Colonic mucosa (tissue), 4 donors: ENCODE measurements around the gene WDR62. TPM values are rescaled to one million over a fixed set of nuclear protein-coding genes. Genes with fewer than 3 reads are reported as not detected.

Experiments
- DNase-seq: peaks from one replicate; pipeline ENCODE4 v3.0.0-alpha.2; 2020
- H3K27ac ChIP-seq: fragments of 200-600 bp; one replicate; pipeline ENCODE4 v1.8.0; 2021
- H3K27me3 ChIP-seq: fragments of 200-600 bp; one replicate; pipeline ENCODE4 v1.8.0; 2021
- H3K36me3 ChIP-seq: fragments of 200-600 bp; one replicate; pipeline ENCODE4 v1.8.0; 2021
- H3K4me1 ChIP-seq: fragments of 200-600 bp; one replicate; pipeline ENCODE4 v1.8.0; 2021; ENCODE audit warnings: mild to moderate bottlenecking
- H3K4me3 ChIP-seq: fragments of 200-600 bp; one replicate; pipeline ENCODE4 v1.8.0; 2021
- H3K9ac ChIP-seq, 2 donors: one replicate each; pipeline ENCODE4 v1.7.0; 2013; ENCODE audit warnings: control low read depth in 2 of 2, low read depth in 2 of 2, low read length in 2 of 2
- H3K9me3 ChIP-seq: fragments of 200-600 bp; one replicate; pipeline ENCODE4 v1.8.0; 2021
- intact Hi-C: fragments of 100-400 bp; cut with DNase I; formaldehyde crosslinking; loops from one replicate; pipeline ENCODE4 v1.14.1; 2022
- total RNA-seq, 2 donors: library from RNA; stranded (reverse); fragmentation: NEBNext Ultra II Directional in 1 of 2; extraction: Animal tissue kit (Norgen Biotek cat#: 25700) in 1 of 2; gene quantifications; one replicate each; pipeline ENCODE4 v1.2.1, GENCODE V29; 2021
- TF ChIP-seq, protein P1 (sequence below): fragments of 200-600 bp; IDR thresholded peaks from one replicate; pipeline ENCODE4 v1.8.0; 2022; ENCODE audit warnings: antibody characterized with exemption, mild to moderate bottlenecking
- donor health status: healthy.
- donor health status: DM: no; HTN: no; CAD: no.
- donor health status: DM: no; HTN: no; CAD: no.

The WDR62 gene
- total RNA-seq: 10 to 100 TPM in 1 of 2 donors, 1 to 10 TPM in 1; 2.1 to 13.1 TPM

DNA sequence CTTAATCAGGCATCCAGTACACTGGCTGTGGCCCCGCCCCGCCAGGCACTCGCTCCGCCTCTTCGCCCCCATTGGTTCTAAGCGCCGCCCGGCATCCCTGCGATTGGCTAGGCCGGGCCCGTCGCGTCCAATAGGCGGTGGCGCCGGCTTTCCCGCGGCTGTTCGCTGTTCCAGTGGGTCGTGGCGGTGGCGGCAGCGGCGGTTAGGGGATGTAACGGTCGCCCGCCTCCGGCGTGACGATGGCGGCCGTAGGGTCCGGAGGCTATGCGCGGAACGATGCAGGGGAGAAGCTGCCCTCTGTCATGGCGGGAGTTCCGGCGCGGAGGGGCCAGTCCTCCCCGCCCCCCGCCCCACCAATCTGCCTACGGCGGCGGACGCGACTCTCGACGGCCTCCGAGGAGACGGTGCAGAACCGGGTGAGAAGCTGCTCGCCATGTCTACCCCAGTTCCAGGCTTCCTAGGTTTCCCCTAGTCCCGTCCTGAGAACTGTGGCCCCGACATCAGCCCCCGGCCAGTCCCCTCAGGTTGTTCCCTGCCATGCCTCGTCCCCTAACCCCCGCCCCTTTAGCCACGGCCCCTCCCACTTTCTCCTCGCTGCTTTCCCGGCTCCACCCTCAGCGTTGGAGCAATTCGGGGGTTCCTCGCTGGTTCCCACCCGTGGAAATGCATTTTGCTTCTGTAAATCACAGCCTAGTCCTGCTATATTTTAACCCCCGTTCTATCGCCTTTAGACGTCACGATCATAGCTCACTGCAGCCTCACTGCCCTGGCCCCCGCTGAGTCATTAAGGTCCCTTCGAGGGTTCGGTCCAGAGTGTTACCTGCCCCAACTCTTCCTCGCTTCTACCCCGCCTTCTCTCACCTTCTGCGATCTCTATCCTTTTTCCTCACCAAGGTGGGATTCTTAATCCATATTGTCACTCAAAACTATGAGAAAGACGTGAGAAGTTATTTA lies at the start of gene WDR62:
Gene WDR62, plus strand, starts transcription at position 165 of the 954 bp plus-strand sequence. Its CDS starts 75 bp downstream, at position 240.
- H3K27me3 ChIP-seq: no peaks in the 10 kb centered on the region
- peak within 1 kb of the TSS; percentile 95 for H3K27ac ChIP-seq
- TF ChIP-seq, protein P1, sequence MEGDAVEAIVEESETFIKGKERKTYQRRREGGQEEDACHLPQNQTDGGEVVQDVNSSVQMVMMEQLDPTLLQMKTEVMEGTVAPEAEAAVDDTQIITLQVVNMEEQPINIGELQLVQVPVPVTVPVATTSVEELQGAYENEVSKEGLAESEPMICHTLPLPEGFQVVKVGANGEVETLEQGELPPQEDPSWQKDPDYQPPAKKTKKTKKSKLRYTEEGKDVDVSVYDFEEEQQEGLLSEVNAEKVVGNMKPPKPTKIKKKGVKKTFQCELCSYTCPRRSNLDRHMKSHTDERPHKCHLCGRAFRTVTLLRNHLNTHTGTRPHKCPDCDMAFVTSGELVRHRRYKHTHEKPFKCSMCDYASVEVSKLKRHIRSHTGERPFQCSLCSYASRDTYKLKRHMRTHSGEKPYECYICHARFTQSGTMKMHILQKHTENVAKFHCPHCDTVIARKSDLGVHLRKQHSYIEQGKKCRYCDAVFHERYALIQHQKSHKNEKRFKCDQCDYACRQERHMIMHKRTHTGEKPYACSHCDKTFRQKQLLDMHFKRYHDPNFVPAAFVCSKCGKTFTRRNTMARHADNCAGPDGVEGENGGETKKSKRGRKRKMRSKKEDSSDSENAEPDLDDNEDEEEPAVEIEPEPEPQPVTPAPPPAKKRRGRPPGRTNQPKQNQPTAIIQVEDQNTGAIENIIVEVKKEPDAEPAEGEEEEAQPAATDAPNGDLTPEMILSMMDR: no peak
- no peaks in the 10 kb centered on the region for H3K9me3 ChIP-seq
- DNase-seq: peak; percentile 94
- H3K36me3 ChIP-seq: no peaks in the 10 kb centered on the region
- intact Hi-C loops: loop anchor here (10.0 kb wide), 2 partner anchors 60 kb away; partner anchors contain the start of genes OVOL3, POLR2I, SDHAF1 and TBCB
- peaks cover 5% of the 10 kb centered on the region for H3K4me1 ChIP-seq
- peak within 1 kb of the TSS; percentile 70 for H3K4me3 ChIP-seq
- peak within 1 kb of the TSS; percentile 59 to 96 for H3K9ac ChIP-seq

DNA sequence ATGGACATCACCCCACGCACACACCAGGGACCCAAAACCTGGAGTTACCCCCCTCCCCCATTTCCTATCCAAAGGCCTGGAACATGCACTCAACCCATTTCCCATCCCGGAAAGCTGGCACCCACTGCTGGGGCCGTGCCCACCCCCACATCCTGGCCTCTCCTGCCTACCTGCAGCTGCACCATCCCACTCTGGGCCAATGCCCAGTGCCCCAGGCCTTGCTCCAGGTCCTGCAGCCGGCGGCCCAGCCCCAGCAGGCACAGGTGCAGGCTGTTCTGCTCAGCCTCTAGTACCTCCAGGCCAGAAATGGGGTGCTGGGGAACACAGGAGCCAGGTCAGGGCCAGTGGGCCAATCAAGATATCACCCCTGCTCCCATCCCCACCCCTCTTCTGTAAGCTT lies 47.7 kb upstream of the WDR62 start:
- Histone ChIP-seq H3K9me3 (no peaks in the 10 kb centered on the region), H3K4me3 (no peak overlapping the region), H3K36me3 (no peaks in the 10 kb centered on the region), H3K27me3 (no peaks in the 10 kb centered on the region), H3K4me1 (no peaks in the 10 kb centered on the region), H3K27ac (no peak overlapping the region), H3K9ac (no peak overlapping the region)
- DNase-seq: no peak
- intact Hi-C loops: no loop called here
- TF ChIP-seq, protein P1: no peak

DNA sequence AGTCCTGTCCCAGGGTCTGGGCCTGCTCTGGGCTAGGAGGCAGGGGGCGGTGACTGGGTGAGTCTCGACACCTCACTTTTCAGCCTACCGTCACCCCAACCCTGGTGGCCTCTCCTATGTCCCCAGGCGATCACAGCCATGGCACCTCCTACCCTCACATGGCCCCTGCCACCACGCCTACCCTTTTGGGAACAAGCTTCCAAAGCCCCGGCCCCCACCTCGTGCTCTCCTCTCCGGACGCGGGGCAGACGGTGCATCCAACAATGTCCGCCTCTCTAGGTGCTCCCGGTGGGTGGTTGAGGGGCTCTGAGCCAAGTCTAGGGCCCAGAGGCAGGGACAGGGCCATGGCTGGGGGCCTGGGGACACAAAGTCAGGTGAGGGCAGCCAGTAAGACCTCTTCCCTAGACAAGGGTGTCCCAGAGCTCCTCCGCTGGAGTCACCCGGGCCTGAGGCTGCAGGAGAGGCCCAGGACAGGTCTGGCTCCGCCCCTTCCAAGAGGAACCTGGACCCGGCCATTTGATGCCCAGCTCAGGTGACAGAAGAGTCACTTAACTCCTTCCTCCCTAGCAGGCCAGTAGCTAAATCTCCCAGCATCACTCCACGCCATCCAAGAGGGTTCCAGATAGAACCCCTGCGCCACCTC lies 46.2 kb upstream of the WDR62 start, which contains the start of gene SYNE4:
Gene SYNE4, minus strand, starts transcription at position 478 of the 643 bp plus-strand sequence. Its CDS starts 132 bp downstream, at position 346.
- peak within 1 kb of the TSS; percentile 54 to 68 for H3K9ac ChIP-seq
- TF ChIP-seq, protein P1: no peak
- DNase-seq: peak; percentile 81
- H3K36me3 ChIP-seq: no peaks in the 10 kb centered on the region
- peak within 1 kb of the TSS; percentile 51 for H3K4me3 ChIP-seq
- H3K27ac ChIP-seq: peak within 1 kb of the TSS; percentile 75
- intact Hi-C loops: no loop called here
- no peaks in the 10 kb centered on the region for H3K9me3 ChIP-seq
- no peaks in the 10 kb centered on the region for H3K27me3 ChIP-seq
- no peaks in the 10 kb centered on the region for H3K4me1 ChIP-seq

DNA sequence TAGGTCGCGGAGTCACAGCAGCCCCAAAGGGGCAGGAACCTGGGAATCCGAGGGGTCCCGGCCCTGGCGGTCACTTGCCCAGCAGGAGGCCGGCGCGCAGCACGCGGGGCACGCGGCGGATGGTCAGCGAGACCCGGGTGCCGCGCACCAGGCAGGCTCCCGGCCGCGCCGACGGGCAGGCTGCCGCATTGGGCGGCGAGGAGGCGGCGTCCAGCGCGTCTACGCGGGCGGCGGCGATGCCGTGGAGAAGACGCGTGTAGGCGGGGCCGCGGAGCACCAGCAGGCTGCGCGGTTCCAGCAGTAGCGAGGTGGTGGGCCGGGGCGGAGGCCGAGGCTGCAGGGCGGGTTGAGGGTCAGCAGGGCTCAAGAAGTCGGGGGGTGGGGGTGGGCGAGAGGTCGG lies 45.5 kb upstream of the WDR62 start:
- H3K4me1 ChIP-seq: no peaks in the 10 kb centered on the region
- peak overlapping the region; percentile 75 for H3K27ac ChIP-seq
- intact Hi-C loops: no loop called here
- H3K9me3 ChIP-seq: no peaks in the 10 kb centered on the region
- H3K4me3 ChIP-seq: peak overlapping the region; percentile 51
- no peaks in the 10 kb centered on the region for H3K27me3 ChIP-seq
- no peaks in the 10 kb centered on the region for H3K36me3 ChIP-seq
- peak overlapping the region; percentile 54 to 68 for H3K9ac ChIP-seq
- peak; percentile 72 for DNase-seq
- TF ChIP-seq, protein P1: no peak

DNA sequence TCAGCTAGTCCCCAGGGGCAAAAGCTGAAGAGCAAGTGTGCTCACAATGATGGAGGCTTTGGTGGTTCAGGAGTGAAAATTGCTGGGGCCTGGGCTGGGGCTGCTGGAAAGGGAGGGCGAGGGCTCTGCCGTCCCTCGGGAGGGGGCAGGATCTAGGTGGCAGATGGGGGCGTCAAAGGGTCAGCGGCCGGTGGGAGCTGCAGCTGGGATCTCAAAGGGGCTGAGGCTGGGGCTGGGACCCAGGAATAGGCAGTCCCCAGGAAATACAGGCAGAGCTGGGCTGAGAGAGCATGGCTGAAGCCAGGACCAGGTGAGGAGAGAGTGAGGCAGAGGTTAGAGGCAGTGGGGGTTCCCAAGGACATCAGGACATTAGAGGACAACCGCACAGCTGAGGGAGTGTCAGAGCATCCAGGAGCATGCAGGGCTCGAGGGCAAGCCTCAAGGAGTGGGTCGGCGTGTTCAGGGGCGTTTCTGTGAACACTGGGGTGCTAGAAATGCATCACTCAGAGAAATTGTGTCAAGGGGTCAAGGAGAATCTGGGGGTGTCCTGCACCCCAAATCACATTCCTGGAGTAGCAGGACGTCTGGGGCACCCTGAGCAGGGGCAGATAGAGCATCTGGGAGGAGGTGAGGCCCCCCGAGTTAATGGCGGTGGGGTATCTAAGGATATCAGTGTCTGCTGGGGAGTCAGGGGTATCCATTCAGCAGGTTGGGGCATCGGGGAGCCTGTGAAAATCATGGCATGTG lies 44.9 kb upstream of the WDR62 start:
- Histone ChIP-seq H3K4me3 (peak overlapping the region; percentile 51), H3K9me3 (no peaks in the 10 kb centered on the region), H3K4me1 (peaks cover 4% of the 10 kb centered on the region), H3K9ac (peak overlapping the region; percentile 54 to 68), H3K27me3 (no peaks in the 10 kb centered on the region), H3K36me3 (no peaks in the 10 kb centered on the region), H3K27ac (peak overlapping the region; percentile 75)
- intact Hi-C loops: loop anchor here (10.0 kb wide), 1 partner anchor 105 kb away; the partner anchor contains the start of genes OVOL3, POLR2I and TBCB
- TF ChIP-seq, protein P1: no peak
- no peak for DNase-seq
